ENCODE results near the gene CMIP. TPM values are rescaled to one million over a fixed set of nuclear protein-coding genes. Genes with fewer than 3 reads are reported as not detected.

CMIP gene
- total RNA-seq, 1 donor from 2014 or later, result 19.1 TPM

GRCh38 chr16:81592353-81592866 is 147.8 kb downstream of the CMIP start:
- no peak for TF ChIP-seq CTCF (conservative IDR thresholded peaks at IDR 0.05; ENCODE audit: low read depth, low read length)
- H3K4me3 ChIP-seq (ENCODE audit: low read depth, low read length), result no peak overlapping the region
- no peak for DNase-seq (ENCODE audit: low read depth)

- DNase-seq (ENCODE audit: low read depth), result no peak
- no peak overlapping the region for H3K4me3 ChIP-seq (ENCODE audit: low read depth, low read length)
- no peak for TF ChIP-seq CTCF (conservative IDR thresholded peaks at IDR 0.05; ENCODE audit: low read depth, low read length)
Measured at GRCh38 chr16:81593481-81593880, 148.9 kb downstream of the CMIP start.

- H3K4me3 ChIP-seq (ENCODE audit: low read depth, low read length), result no peak overlapping the region
- TF ChIP-seq CTCF (conservative IDR thresholded peaks at IDR 0.05; ENCODE audit: low read depth, low read length), result no peak
- no peak for DNase-seq (ENCODE audit: low read depth)
Measured at GRCh38 chr16:81595629-81596292, 151.2 kb downstream of the CMIP start.

- H3K4me3 ChIP-seq (ENCODE audit: low read depth, low read length), result no peak overlapping the region
- TF ChIP-seq CTCF (conservative IDR thresholded peaks at IDR 0.05; ENCODE audit: low read depth, low read length), result no peak
- DNase-seq (ENCODE audit: low read depth), result no peak
Measured at GRCh38 chr16:81597079-81597658, 152.6 kb downstream of the CMIP start.

GRCh38 chr16:81598083-81598482 is 153.5 kb downstream of the CMIP start:
- peak; percentile 31 for TF ChIP-seq CTCF (conservative IDR thresholded peaks at IDR 0.05; ENCODE audit: low read depth, low read length)
- no peak overlapping the region for H3K4me3 ChIP-seq (ENCODE audit: low read depth, low read length)
- DNase-seq (ENCODE audit: low read depth), result no peak

- DNase-seq (ENCODE audit: low read depth), result no peak
- TF ChIP-seq CTCF (conservative IDR thresholded peaks at IDR 0.05; ENCODE audit: low read depth, low read length), result no peak
- no peak overlapping the region for H3K4me3 ChIP-seq (ENCODE audit: low read depth, low read length)
Measured at GRCh38 chr16:81599034-81599744, 154.6 kb downstream of the CMIP start.
